ENCODE data around the gene SIX6.

DNA sequence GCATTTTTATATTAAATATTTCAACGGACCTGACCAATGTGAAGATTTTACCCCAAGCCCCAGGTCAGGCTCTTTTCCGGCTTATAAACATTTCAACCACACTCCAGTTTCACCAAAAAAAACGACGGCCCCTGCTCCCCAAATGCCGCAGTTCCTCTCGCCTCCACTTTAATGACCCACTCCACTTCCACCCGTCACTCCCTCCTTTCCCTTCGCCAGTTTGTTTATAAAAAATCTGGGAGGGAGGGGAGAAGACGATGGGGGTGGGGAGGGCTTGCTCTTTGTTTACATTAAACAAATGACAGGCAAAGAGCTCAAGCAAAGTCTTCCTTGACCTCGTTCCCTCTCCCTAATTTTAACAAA is 5.4 kb downstream of the SIX6 start:
- TF ChIP-seq, protein P1, sequence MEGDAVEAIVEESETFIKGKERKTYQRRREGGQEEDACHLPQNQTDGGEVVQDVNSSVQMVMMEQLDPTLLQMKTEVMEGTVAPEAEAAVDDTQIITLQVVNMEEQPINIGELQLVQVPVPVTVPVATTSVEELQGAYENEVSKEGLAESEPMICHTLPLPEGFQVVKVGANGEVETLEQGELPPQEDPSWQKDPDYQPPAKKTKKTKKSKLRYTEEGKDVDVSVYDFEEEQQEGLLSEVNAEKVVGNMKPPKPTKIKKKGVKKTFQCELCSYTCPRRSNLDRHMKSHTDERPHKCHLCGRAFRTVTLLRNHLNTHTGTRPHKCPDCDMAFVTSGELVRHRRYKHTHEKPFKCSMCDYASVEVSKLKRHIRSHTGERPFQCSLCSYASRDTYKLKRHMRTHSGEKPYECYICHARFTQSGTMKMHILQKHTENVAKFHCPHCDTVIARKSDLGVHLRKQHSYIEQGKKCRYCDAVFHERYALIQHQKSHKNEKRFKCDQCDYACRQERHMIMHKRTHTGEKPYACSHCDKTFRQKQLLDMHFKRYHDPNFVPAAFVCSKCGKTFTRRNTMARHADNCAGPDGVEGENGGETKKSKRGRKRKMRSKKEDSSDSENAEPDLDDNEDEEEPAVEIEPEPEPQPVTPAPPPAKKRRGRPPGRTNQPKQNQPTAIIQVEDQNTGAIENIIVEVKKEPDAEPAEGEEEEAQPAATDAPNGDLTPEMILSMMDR (IDR thresholded peaks at IDR 0.05; ENCODE audit: low read depth, low read length) = no peak
- no peak for TF ChIP-seq EZH2phosphoT487 (IDR thresholded peaks at IDR 0.05; ENCODE audit: low read depth)
